ENCODE measurements around the gene MEGF6. TPM values are rescaled to one million over a fixed set of nuclear protein-coding genes. Genes with fewer than 3 reads are reported as not detected.

MEGF6 gene

Small RNA genes within 50 kb of the gene (small RNA-seq; reads per million reads assigned to genes)
- gene MIR551A (ENCODE audit: low read depth) = not detected
